ENCODE measurements around the gene AFAP1L2.

Gene AFAP1L2

GRCh38 chr10:114284346-114285071 is 119.8 kb downstream of the AFAP1L2 start:
- DNase-seq, result no peak

- DNase-seq, result no peak
These were observed 120.6 kb downstream of the AFAP1L2 start for GRCh38 chr10:114283535-114284234.

- no peak for DNase-seq
These were observed 121.2 kb downstream of the AFAP1L2 start for GRCh38 chr10:114283091-114283490.

GRCh38 chr10:114282526-114282925 is 121.8 kb downstream of the AFAP1L2 start:
- DNase-seq, result no peak

GRCh38 chr10:114281461-114281860 is 122.8 kb downstream of the AFAP1L2 start:
- DNase-seq, result no peak

- DNase-seq, result no peak
These were observed 123.3 kb downstream of the AFAP1L2 start for GRCh38 chr10:114281006-114281405.

- DNase-seq, result no peak
These were observed 124.2 kb downstream of the AFAP1L2 start for GRCh38 chr10:114279901-114280644.

- DNase-seq, result no peak
These were observed 125.0 kb downstream of the AFAP1L2 start for GRCh38 chr10:114279289-114279688.

- DNase-seq, result no peak
These were observed 125.5 kb downstream of the AFAP1L2 start for GRCh38 chr10:114278884-114279191.

GRCh38 chr10:114278140-114278883 is 126.0 kb downstream of the AFAP1L2 start:
- no peak for DNase-seq

GRCh38 chr10:114276671-114277070 is 127.6 kb downstream of the AFAP1L2 start:
- DNase-seq, result no peak

- no peak for DNase-seq
These were observed 128.2 kb downstream of the AFAP1L2 start for GRCh38 chr10:114276066-114276465.

- DNase-seq, result no peak
These were observed 129.5 kb downstream of the AFAP1L2 start for GRCh38 chr10:114274616-114275453.

GRCh38 chr10:114273910-114274309 is 130.4 kb downstream of the AFAP1L2 start:
- no peak for DNase-seq

GRCh38 chr10:114272696-114273095 is 131.6 kb downstream of the AFAP1L2 start:
- no peak for DNase-seq

- no peak for DNase-seq
These were observed 132.5 kb downstream of the AFAP1L2 start for GRCh38 chr10:114271779-114272167.

GRCh38 chr10:114271075-114271778 is 133.1 kb downstream of the AFAP1L2 start:
- DNase-seq, result no peak

GRCh38 chr10:114266521-114266920 is 137.8 kb downstream of the AFAP1L2 start:
- no peak for DNase-seq

GRCh38 chr10:114265392-114266053 is 138.8 kb downstream of the AFAP1L2 start:
- DNase-seq, result no peak

GRCh38 chr10:114262496-114262895 is 141.8 kb downstream of the AFAP1L2 start:
- DNase-seq, result no peak

- DNase-seq, result no peak
These were observed 143.2 kb downstream of the AFAP1L2 start for GRCh38 chr10:114261076-114261475.
